ENCODE measurements around the gene BARX1.
"Not testable (repeated sequence)": the region's sequence is repeated elsewhere in the genome, so short reads cannot be mapped to it uniquely, and the experiment has no call there.

- TF ChIP-seq NFIC (IDR thresholded peaks at IDR 0.05; ENCODE audit: low read depth, low read length); CTCF (IDR thresholded peaks at IDR 0.05 in 2 of 3, conservative IDR thresholded peaks at IDR 0.05 in 1 of 3; ENCODE audit: control insufficient read depth in 2 of 3, extremely low read depth in 1 of 3, insufficient read depth in 1 of 3, low read depth in 3 of 3, low read length in 3 of 3); SIN3A (IDR thresholded peaks at IDR 0.05; ENCODE audit: low read depth, low read length): not testable (repeated sequence)
- TF ChIP-seq, protein P1, sequence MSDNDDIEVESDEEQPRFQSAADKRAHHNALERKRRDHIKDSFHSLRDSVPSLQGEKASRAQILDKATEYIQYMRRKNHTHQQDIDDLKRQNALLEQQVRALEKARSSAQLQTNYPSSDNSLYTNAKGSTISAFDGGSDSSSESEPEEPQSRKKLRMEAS (IDR thresholded peaks at IDR 0.05; ENCODE audit: low read depth, low read length): not testable (repeated sequence)
- TF ChIP-seq, protein P2, sequence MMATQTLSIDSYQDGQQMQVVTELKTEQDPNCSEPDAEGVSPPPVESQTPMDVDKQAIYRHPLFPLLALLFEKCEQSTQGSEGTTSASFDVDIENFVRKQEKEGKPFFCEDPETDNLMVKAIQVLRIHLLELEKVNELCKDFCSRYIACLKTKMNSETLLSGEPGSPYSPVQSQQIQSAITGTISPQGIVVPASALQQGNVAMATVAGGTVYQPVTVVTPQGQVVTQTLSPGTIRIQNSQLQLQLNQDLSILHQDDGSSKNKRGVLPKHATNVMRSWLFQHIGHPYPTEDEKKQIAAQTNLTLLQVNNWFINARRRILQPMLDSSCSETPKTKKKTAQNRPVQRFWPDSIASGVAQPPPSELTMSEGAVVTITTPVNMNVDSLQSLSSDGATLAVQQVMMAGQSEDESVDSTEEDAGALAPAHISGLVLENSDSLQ (IDR thresholded peaks at IDR 0.05): not testable (repeated sequence)
These were observed 15.6 kb downstream of the BARX1 start for GRCh38 chr9:93939589-93939988.
